DMS153 treated with DMSO at 0.1 percent for 48 hours (cell line): ENCODE results near the gene MARCHF10.

ENCODE experiments used
- DNase-seq: peaks from one replicate; lab custom pipeline; 2025; ENCODE audit not compliant: unreplicated experiment; lab: John Stamatoyannopoulos, UW

MARCHF10 gene

GRCh38 chr17:62681061-62681938 lies 126.8 kb downstream of the MARCHF10 start:
- no peak for DNase-seq

DNA sequence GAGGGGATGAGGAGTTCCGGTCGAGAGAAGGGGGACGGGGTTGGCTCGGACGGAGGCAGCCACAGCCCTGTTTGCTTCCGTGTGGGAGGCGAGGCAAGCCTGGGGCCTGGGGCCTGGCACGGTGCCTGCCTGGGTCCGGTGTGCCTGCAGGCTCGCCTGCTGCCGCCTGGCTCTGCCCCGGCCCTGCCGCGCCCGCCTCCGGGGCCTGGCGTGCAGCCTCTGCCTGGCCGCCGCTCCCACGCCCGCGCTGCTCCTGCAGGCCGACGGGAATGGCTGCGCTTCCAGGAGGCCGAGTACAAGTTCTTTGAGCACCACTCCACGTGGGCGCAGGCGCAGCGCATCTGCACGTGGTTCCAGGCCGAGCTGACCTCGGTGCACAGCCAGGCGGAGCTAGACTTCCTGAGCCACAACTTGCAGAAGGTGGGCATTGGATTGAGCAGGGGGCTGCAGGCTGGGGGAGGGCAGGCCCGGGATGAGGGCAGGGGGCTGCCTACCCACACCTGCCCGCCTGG lies 127.5 kb downstream of the MARCHF10 start:
- no peak for DNase-seq

DNA sequence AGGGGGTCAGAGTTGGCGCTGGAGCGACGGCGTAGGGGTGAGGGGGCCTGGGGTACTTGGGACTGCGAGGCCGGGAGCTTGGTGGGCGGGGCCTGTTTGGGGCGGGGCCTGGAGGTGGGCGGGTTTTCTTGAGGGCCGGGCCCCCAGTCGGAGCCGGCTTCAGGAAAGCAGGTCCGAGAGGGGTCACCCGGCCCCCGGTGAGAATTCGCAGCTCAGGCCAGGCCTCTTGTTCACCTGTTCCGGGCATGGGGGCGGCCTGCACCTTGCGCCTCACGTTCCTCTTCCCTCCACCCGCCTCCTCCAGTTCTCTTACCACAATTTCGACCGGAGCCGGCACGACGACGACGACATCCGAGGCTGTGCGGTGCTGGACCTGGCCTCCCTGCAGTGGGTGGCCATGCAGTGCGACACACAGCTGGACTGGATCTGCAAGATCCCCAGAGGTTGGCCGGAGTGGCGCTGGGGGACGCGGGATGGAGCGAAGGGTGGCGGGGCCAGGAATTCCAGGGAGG lies 128.2 kb downstream of the MARCHF10 start:
- DNase-seq: no peak

- no peak for DNase-seq
Measured at GRCh38 chr17:62678214-62678919, 129.7 kb downstream of the MARCHF10 start.

GRCh38 chr17:62676952-62677596 lies 131.0 kb downstream of the MARCHF10 start:
- no peak for DNase-seq

GRCh38 chr17:62676231-62676943 lies 131.7 kb downstream of the MARCHF10 start:
- no peak for DNase-seq

GRCh38 chr17:62675701-62676100 lies 132.4 kb downstream of the MARCHF10 start:
- DNase-seq: no peak

DNA sequence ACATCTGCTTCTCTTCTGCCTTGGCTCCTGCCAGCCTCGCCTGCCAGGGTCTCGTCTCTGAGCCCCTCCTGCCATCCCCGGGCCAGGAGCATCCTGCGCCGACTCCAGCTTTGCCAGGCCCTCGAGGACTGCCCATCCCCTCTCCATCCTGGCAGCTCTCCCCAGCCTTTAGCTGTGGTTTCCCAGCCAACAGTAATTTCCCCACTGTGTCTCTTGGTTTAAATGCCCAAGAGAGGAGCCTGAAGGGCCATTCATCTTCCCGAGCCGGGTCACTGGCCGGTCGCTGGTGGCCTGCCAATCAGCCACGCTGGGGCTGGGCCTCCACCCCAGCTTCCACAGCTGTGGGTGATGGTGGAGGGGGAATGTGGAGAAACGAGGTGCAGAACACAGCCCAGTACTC lies 132.9 kb downstream of the MARCHF10 start:
- DNase-seq: no peak

DNA sequence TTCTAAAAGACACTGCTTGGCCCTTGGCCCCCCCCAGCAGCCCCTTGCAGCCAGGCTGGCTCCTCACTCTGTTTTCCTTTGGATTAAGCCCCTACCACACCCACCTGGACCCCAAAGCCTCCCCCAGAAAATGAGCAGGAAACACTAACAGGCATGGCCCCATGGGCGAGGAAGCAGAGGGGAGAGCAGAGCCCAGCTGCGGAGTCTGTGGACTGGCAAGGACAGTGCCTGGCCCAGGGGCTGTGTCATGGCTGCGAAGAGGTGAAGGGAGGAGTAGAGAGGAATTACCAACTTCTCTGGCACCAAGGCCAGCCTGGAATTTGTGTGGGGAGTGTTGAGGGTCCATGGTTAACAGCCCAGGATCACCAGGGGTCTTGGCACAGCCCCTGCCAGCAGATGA lies 133.3 kb downstream of the MARCHF10 start:
- no peak for DNase-seq

- no peak for DNase-seq
Measured at GRCh38 chr17:62674363-62674739, 133.8 kb downstream of the MARCHF10 start.

GRCh38 chr17:62673614-62674362 lies 134.3 kb downstream of the MARCHF10 start:
- DNase-seq: no peak

DNA sequence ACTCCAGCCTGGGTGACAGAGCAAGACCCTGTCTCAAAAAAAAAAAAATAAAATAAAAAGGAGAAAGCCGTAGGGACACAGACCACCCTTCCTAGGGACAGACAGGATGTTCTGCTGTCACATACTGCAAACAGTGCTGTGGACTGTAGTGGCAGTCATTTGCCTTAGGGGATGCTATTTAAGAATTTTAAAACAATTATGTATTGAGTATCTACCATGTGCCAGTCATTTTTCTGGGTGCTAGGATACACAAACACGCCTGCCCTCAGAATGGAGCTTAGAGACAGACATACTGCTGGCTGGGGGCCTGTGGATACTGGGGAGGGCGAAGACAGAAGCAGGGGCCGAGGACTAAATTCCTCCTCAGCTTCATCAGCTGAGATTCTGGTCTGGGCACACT lies 135.2 kb downstream of the MARCHF10 start:
- DNase-seq: no peak

DNA sequence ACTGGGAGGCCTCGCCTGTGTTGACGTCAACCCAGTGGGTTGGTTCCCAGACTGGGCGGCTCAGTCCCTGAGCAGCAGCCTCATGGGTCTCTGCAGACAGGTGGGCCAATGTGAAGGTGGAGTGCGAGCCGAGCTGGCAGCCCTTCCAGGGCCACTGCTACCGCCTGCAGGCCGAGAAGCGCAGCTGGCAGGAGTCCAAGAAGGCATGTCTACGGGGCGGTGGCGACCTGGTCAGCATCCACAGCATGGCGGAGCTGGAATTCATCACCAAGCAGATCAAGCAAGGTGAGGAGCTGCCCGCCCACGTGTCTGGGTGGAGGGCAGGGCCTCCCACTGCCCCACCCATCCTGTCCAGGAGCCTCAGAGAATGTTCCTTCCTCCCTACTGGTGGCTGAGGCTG lies 136.6 kb downstream of the MARCHF10 start:
- peak; percentile 78 for DNase-seq

- DNase-seq: peak; percentile 63
Measured at GRCh38 chr17:62670202-62670821, 137.8 kb downstream of the MARCHF10 start.

- no peak for DNase-seq
Measured at GRCh38 chr17:62668091-62668804, 139.9 kb downstream of the MARCHF10 start.

DNA sequence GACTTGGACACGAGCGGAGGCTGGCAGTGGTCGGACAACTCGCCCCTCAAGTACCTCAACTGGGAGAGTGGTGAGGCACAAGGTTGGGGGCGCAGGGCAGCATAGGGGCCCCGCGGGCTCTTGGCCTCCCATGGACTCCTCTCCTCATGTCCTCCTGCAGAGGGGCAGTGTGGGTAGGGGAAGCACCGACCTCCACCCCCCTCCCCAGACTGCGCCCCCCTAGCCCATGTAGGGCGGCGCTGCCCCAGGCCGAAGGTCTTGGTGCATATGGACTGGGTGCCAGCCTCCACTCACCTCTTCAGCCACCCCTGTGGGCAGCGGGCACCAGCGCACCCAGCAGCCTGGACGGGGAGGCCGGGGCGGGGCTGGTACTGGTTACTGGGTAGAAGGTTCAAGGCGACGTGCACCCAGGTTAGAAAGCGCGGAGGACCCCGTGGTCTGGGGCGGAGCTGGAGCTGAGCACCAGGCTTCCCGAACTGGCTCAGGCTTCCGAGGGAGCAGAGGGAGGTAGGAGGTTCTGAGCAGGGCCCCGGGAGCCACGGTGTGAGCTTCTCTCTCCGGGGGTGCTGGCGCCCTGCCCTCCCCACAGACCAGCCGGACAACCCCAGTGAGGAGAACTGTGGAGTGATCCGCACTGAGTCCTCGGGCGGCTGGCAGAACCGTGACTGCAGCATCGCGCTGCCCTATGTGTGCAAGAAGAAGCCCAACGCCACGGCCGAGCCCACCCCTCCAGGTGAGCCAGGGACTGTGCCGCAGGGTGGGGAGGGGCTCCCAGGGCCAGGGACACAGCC lies 141.1 kb downstream of the MARCHF10 start:
- DNase-seq: no peak

GRCh38 chr17:62666061-62666800 lies 141.9 kb downstream of the MARCHF10 start:
- DNase-seq: no peak

DNA sequence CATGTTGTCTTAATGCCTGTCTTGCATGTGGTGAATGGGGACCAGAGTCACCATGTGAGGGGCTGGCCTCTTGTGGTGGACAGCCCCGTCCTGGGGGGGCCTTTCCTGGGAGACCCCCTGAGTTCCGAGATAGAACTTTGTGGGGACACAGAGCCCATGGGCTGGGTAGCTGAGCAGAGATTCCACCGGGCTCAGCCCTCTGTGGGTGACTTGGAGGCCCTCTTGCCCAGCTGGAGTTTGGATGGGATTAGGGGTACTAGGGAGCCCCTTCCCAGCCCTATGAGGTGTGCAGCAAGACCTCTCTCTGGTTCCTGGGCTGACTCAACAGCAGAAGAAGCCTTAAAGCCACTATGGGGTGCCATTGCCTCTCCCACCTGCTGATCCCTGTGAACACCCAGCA lies 142.5 kb downstream of the MARCHF10 start:
- DNase-seq: no peak
